HepG2 (cell line): Measurements from ENCODE around the gene TMEM63B. TPM values are rescaled to one million over a fixed set of nuclear protein-coding genes. Genes with fewer than 3 reads are reported as not detected.
"Not testable (repeated sequence)": the region's sequence is repeated elsewhere in the genome, so short reads cannot be mapped to it uniquely, and the experiment has no call there.

Experiments used
- ATAC-seq: fragments of 200-7000 bp; cut with Tn5 transposase; 3 replicates; pipeline ENCODE4 v1.9.1; 2020; ENCODE audit warnings: mild to moderate bottlenecking, moderate library complexity
- BruUV-seq: library from RNA; stranded (reverse); fragments of 400-500 nt; replicated peaks from 2 replicates; lab custom pipeline; 2021; lab: Mats Ljungman, UMichigan
- CTCF ChIA-PET: fragments of 300-600 bp; formaldehyde crosslinking; extraction: SDS; loops from one replicate; lab custom pipeline; 2021; ENCODE audit warnings: low total read pairs, inconsistent platforms, low intra/inter-chr PET ratio; lab: Yijun Ruan, JAX
- POLR2A ChIA-PET: fragments of 350-600 bp; sonication (Branson Sonifier 250); formaldehyde crosslinking; loops from one replicate; lab custom pipeline; 2020; ENCODE audit warnings: antibody characterized with exemption, inconsistent platforms; lab: Yijun Ruan, JAX
- DNase-seq: peaks from one replicate; pipeline ENCODE4 v3.0.0-alpha.2; 2015; ENCODE audit warnings: low spot score
- FAIRE-seq: peaks from 3 replicates; lab custom pipeline; 2011; peaks lifted over from hg19 to GRCh38; lab: Jason Lieb, UNC
- H2AFZ ChIP-seq: one replicate; pipeline ENCODE4 v1.6.1; 2011; ENCODE audit warnings: low read length, inconsistent platforms
- H3K27ac ChIP-seq: fragments of 300-600 bp; 3 replicates; pipeline ENCODE4 v1.8.0; 2011; ENCODE audit warnings: mixed run types, mild to moderate bottlenecking, mixed read lengths, low read length, inconsistent platforms; ENCODE audit not compliant: insufficient read depth; ENCODE audit errors: extremely low read length
- H3K27me3 ChIP-seq, 2 experiments: fragments of 200-600 bp in 1 of 2; 2 replicates in 1 of 2; 3 replicates in 1 of 2; pipeline versions ENCODE4 v1.6.0 to v1.8.0; 2011; ENCODE audit warnings: low read length in 2 of 2, mild to moderate bottlenecking in 2 of 2, moderate library complexity in 2 of 2, inconsistent platforms in 1 of 2; ENCODE audit not compliant: insufficient read depth in 2 of 2, control insufficient read depth in 1 of 2
- H3K36me3 ChIP-seq, 2 experiments: fragments of 200-600 bp in 1 of 2; replicated peaks in 1 of 2; 2 replicates in 1 of 2; 3 replicates in 1 of 2; pipeline versions ENCODE4 v1.5.1 to v1.8.0; 2011; ENCODE audit warnings: low read length in 2 of 2, inconsistent platforms in 1 of 2; ENCODE audit not compliant: insufficient read depth in 2 of 2, control insufficient read depth in 1 of 2
- H3K4me1 ChIP-seq: 2 replicates; pipeline ENCODE4 v1.5.1; 2012; ENCODE audit warnings: low read length, inconsistent platforms; ENCODE audit not compliant: insufficient read depth
- H3K4me2 ChIP-seq: 2 replicates; pipeline ENCODE4 v1.6.0; 2011; ENCODE audit warnings: low read depth, low read length, inconsistent platforms
- H3K4me3 ChIP-seq, 3 experiments: fragments of 200-600 bp in 1 of 3; sonication (generic), shearing (Covaris generic) in 1 of 3; replicated peaks in 1 of 3; 2 replicates each; pipeline ENCODE4 v1.5.1; 2011 to 2016; ENCODE audit warnings: low read length in 3 of 3, inconsistent platforms in 2 of 3, low read depth in 2 of 3, mild to moderate bottlenecking in 2 of 3, control low read depth in 1 of 3, mixed read lengths in 1 of 3; ENCODE audit not compliant: insufficient read depth in 1 of 3
- H3K79me2 ChIP-seq: one replicate; pipeline ENCODE4 v1.6.1; 2011; ENCODE audit warnings: low read length, inconsistent platforms; ENCODE audit not compliant: insufficient read depth
- H3K9ac ChIP-seq: 2 replicates; pipeline ENCODE4 v1.6.0; 2011; ENCODE audit warnings: mild to moderate bottlenecking, low read depth, low read length, inconsistent platforms; ENCODE audit not compliant: insufficient read depth
- H3K9me3 ChIP-seq: 2 replicates; pipeline ENCODE4 v1.5.1; 2012; ENCODE audit warnings: mild to moderate bottlenecking, low read length
- H4K20me1 ChIP-seq: 2 replicates; pipeline ENCODE4 v1.6.0; 2011; ENCODE audit warnings: inconsistent platforms, mild to moderate bottlenecking, low read length, moderate library complexity; ENCODE audit not compliant: insufficient read depth
- AHR ChIP-seq: IDR thresholded peaks from 2 replicates; pipeline ENCODE4 v1.6.1; 2018; ENCODE audit warnings: missing genetic modification reagents, missing compliant biosample characterization
- MLXIP ChIP-seq: sonication (generic); formaldehyde crosslinking; IDR thresholded peaks from 2 replicates; pipeline ENCODE4 v1.9.0; 2021; ENCODE audit warnings: missing genetic modification reagents, borderline replicate concordance
- NFAT5 ChIP-seq: sonication (generic); formaldehyde crosslinking; IDR thresholded peaks from 2 replicates; pipeline ENCODE4 v1.4.0; 2020; ENCODE audit warnings: missing genetic modification reagents
- ZNF337 ChIP-seq: sonication (generic); formaldehyde crosslinking; IDR thresholded peaks from 2 replicates; pipeline ENCODE4 v1.5.1; 2020; ENCODE audit warnings: missing genetic modification reagents, low read depth, mild to moderate bottlenecking, borderline replicate concordance
- ZNF788 ChIP-seq: sonication (generic); formaldehyde crosslinking; IDR thresholded peaks from 2 replicates; pipeline ENCODE4 v1.5.0; 2020; ENCODE audit warnings: mild to moderate bottlenecking, missing genetic modification reagents, borderline replicate concordance
- WGBS: methylation state at CpG from one replicate; pipeline ENCODE4 v1.1.6; 2017; ENCODE audit warnings: low lambda C conversion rate; 5-methylcytosine and 5-hydroxymethylcytosine counted together
- in situ Hi-C: cut with HindIII; loops from 2 replicates; pipeline ENCODE4 v1.10.0; 2017; ENCODE audit warnings: low pct_unique_long_range_greater_than_20kb; ENCODE audit not compliant: extremely low pct_ligation_motif_present
- intact Hi-C: fragments of 100-400 bp; cut with micrococcal nuclease; formaldehyde crosslinking; loops from one replicate; pipeline ENCODE4 v1.10.0; 2022; ENCODE audit not compliant: unreplicated experiment
- polyA plus RNA-seq, 8 experiments: library from polyadenylated mRNA; depleted of rRNA in 3 of 8; stranded (reverse) in 7 of 8; unstranded in 1 of 8; fragments of >200 nt; fragmentation: Illumina TruSeq in 4 of 8; extraction: Trizol in 4 of 8; gene quantifications; 2 replicates each; pipeline versions ENCODE4 v1.2.1 to v1.2.3, GENCODE V29; 2011 to 2016; ENCODE audit warnings: low read depth in 4 of 8, missing spikeins in 1 of 8, mixed read lengths in 1 of 8; ENCODE audit not compliant: insufficient read depth in 1 of 8
- total RNA-seq, 5 experiments: library from RNA; depleted of rRNA; stranded (reverse); fragments of >200 nt; fragmentation: Illumina TruSeq; extraction: Trizol; gene quantifications; 2 replicates each; pipeline ENCODE4 v1.2.3, GENCODE V29; 2016; ENCODE audit warnings: low read depth in 1 of 5

The TMEM63B gene
- total and polyA plus RNA-seq, 2 of the 13 experiments (the other 11 are each of a cell fraction or from before 2014, with no cell fraction given), result 27.4 to 75.8 TPM

- no peak for TF ChIP-seq MLXIP (CRISPR knock-in tag)
Observed at GRCh38 chr6:44194326-44194725, 67.0 kb downstream of the TMEM63B start (continued).

- intact Hi-C loops, H3K4me2 ChIP-seq, CTCF ChIA-PET: not testable (repeated sequence)
Observed at GRCh38 chr6:44196351-44196750, 69.0 kb downstream of the TMEM63B start.

GRCh38 chr6:44198684-44199083, 71.3 kb downstream of the TMEM63B start:
- Histone ChIP-seq H3K27ac (no peak overlapping the region), H3K4me3 (no peak overlapping the region), H3K9ac (no peak overlapping the region), H3K36me3 (no peaks in the 10 kb centered on the region), H2AFZ (no peak overlapping the region), H3K79me2 (no peaks in the 10 kb centered on the region), H3K4me2 (no peak overlapping the region), H3K9me3 (no peaks in the 10 kb centered on the region), H3K27me3 (peaks cover 0 to 5% of the 10 kb centered on the region in 2 experiments; a peak in 2 of 5 replicates), H3K4me1 (peaks cover 47% of the 10 kb centered on the region), H4K20me1 (no peaks in the 10 kb centered on the region)
- ATAC-seq, result no peak
- no peak for DNase-seq
- intact Hi-C loops, result no loop called here
- ChIA-PET POLR2A (no interaction called here), CTCF (no interaction called here)
- 46% methylated on average over 3 of the region's 3 CpGs for WGBS
- in situ Hi-C loops, result no loop called here
- no peak for FAIRE-seq
- BruUV-seq, result no TSS peak
- TF ChIP-seq ZNF337 (CRISPR knock-in tag) (no peak), AHR (CRISPR knock-in tag) (no peak), NFAT5 (CRISPR knock-in tag) (no peak)

More at GRCh38 chr6:44196351-44196750, 69.0 kb downstream of the TMEM63B start:
- H3K36me3 ChIP-seq, H3K27ac ChIP-seq, FAIRE-seq, H4K20me1 ChIP-seq, POLR2A ChIA-PET, H3K27me3 ChIP-seq, DNase-seq, H3K9ac ChIP-seq, in situ Hi-C loops, H3K9me3 ChIP-seq, BruUV-seq, H3K4me3 ChIP-seq, H3K79me2 ChIP-seq, ATAC-seq, H2AFZ ChIP-seq: not testable (repeated sequence)
- peaks cover 43% of the 10 kb centered on the region for H3K4me1 ChIP-seq
- 0 out of 2 replicates have a peak, but pooled peaks have one; percentile 6 for TF ChIP-seq ZNF788 (CRISPR knock-in tag)
- 28% methylated on average over 11 of the region's 11 CpGs for WGBS
